ENCODE data around the gene FOXP2. TPM values are rescaled to one million over a fixed set of nuclear protein-coding genes. Genes with fewer than 3 reads are reported as not detected.

FOXP2 gene
- total and polyA plus RNA-seq, 9 of the 15 experiments (the other 6 are each of a cell fraction or from before 2014, with no cell fraction given) = not detected

GRCh38 chr7:114670676-114671075 lies 256.1 kb downstream of the FOXP2 start:
- H3K79me2 ChIP-seq (ENCODE audit: control insufficient read depth, insufficient read depth, low read length) = no peaks in the 10 kb centered on the region

GRCh38 chr7:114671563-114672123 lies 257.0 kb downstream of the FOXP2 start:
- Histone ChIP-seq H3K9ac (ENCODE audit: insufficient read depth in 1 of 2, low read depth in 2 of 2, low read length in 2 of 2) (no peak overlapping the region), H3K9me1 (ENCODE audit: control insufficient read depth, insufficient read depth, low read length) (no peaks in the 10 kb centered on the region), H3K27ac (ENCODE audit: extremely low read depth, low read depth, low read length) (no peak overlapping the region), H3K9me3 (replicated peaks; ENCODE audit: control insufficient read depth, insufficient read depth, low read depth, low read length) (no peaks in the 10 kb centered on the region), H3K36me3 (ENCODE audit: control insufficient read depth, insufficient read depth, low read length) (no peaks in the 10 kb centered on the region), H3K4me3 (no peak overlapping the region), H3K4me1 (replicated peaks in 1 of 2; ENCODE audit: control insufficient read depth in 2 of 2, insufficient read depth in 2 of 2, low read length in 2 of 2) (no peaks in the 10 kb centered on the region), H3K4me2 (ENCODE audit: insufficient read depth, low read length) (no peak overlapping the region), H3K27me3 (ENCODE audit: control insufficient read depth in 2 of 2, insufficient read depth in 2 of 2, low read length in 2 of 2) (no peaks in the 10 kb centered on the region), H3K79me2 (ENCODE audit: control insufficient read depth, insufficient read depth, low read length) (no peaks in the 10 kb centered on the region), H4K20me1 (replicated peaks; ENCODE audit: control insufficient read depth, insufficient read depth, low read length) (no peaks in the 10 kb centered on the region), H2AFZ (ENCODE audit: low read depth, low read length) (no peak overlapping the region)
- TF ChIP-seq POLR3A (IDR thresholded peaks at IDR 0.05; ENCODE audit: borderline replicate concordance, extremely low read depth, insufficient read depth, insufficient read length) = no peak
- WGBS (ENCODE audit: insufficient coverage, low coverage, missing lambda C conversion rate) = 2% methylated on average over 2 of the region's 2 CpGs
- POLR2A ChIA-PET = no interaction called here
- intact Hi-C loops (cut with micrococcal nuclease) (no loop called here), in situ Hi-C loops (cut with MboI) (no loop called here)
- BruUV-seq (replicated peaks) = no TSS peak
- no peak for ATAC-seq
- CTCF ChIA-PET (ENCODE audit: low intra/inter-chr PET ratio) = no interaction called here
- no peak for FAIRE-seq
- no peak for DNase-seq (ENCODE audit: extremely low read depth in 1 of 4, low spot score in 3 of 4)

More at GRCh38 chr7:114670676-114671075, 256.1 kb downstream of the FOXP2 start:
- Histone ChIP-seq H3K36me3 (ENCODE audit: control insufficient read depth, insufficient read depth, low read length) (no peaks in the 10 kb centered on the region), H2AFZ (ENCODE audit: low read depth, low read length) (no peak overlapping the region), H3K9ac (ENCODE audit: insufficient read depth in 1 of 2, low read depth in 2 of 2, low read length in 2 of 2) (no peak overlapping the region), H3K9me1 (ENCODE audit: control insufficient read depth, insufficient read depth, low read length) (no peaks in the 10 kb centered on the region), H3K4me1 (replicated peaks in 1 of 2; ENCODE audit: control insufficient read depth in 2 of 2, insufficient read depth in 2 of 2, low read length in 2 of 2) (no peaks in the 10 kb centered on the region), H3K4me2 (ENCODE audit: insufficient read depth, low read length) (no peak overlapping the region), H3K4me3 (no peak overlapping the region), H3K27me3 (ENCODE audit: control insufficient read depth in 2 of 2, insufficient read depth in 2 of 2, low read length in 2 of 2) (no peaks in the 10 kb centered on the region), H3K27ac (ENCODE audit: extremely low read depth, low read depth, low read length) (no peak overlapping the region), H3K9me3 (replicated peaks; ENCODE audit: control insufficient read depth, insufficient read depth, low read depth, low read length) (no peaks in the 10 kb centered on the region), H4K20me1 (replicated peaks; ENCODE audit: control insufficient read depth, insufficient read depth, low read length) (no peaks in the 10 kb centered on the region)
- TF ChIP-seq RAD21 (CRISPR knock-in tag; conservative IDR thresholded peaks at IDR 0.05 in 1 of 2, IDR thresholded peaks at IDR 0.05 in 1 of 2) (no peak), BRD9 (IDR thresholded peaks at IDR 0.05; ENCODE audit: low read depth, partially characterized antibody) (no peak), ZNF707 (CRISPR knock-in tag; conservative IDR thresholded peaks at IDR 0.05) (no peak), ATF7 (IDR thresholded peaks at IDR 0.05) (no peak), RBM25 (IDR thresholded peaks at IDR 0.05; ENCODE audit: low read depth, low read length, severe bottlenecking) (no peak), SMARCB1 (IDR thresholded peaks at IDR 0.05; ENCODE audit: insufficient read length, low read depth) (no peak), ASH1L (IDR thresholded peaks at IDR 0.05; ENCODE audit: borderline replicate concordance, low read depth, partially characterized antibody) (no peak), ZNF717 (CRISPR knock-in tag; IDR thresholded peaks at IDR 0.05) (no peak), BRD4 (IDR thresholded peaks at IDR 0.05) (no peak), SMARCC2 (IDR thresholded peaks at IDR 0.05; ENCODE audit: low read depth) (no peak)
- no peak for ATAC-seq
- BruUV-seq (replicated peaks) = no TSS peak
- no peak for FAIRE-seq
- in situ Hi-C loops (cut with MboI) (no loop called here), intact Hi-C loops (cut with micrococcal nuclease) (no loop called here)
- ChIA-PET POLR2A (no interaction called here), CTCF (ENCODE audit: low intra/inter-chr PET ratio) (no interaction called here)
- DNase-seq (ENCODE audit: extremely low read depth in 1 of 4, low spot score in 3 of 4) = no peak
